SK-N-SH (cell line): ENCODE data around the gene GTF3C1.

Source experiments
- EP300 ChIP-seq, 2 experiments: IDR thresholded peaks; 2 replicates each; pipeline versions ENCODE4 v1.4.0 to v1.6.1; 2012; ENCODE audit warnings: borderline replicate concordance in 1 of 2, low read depth in 1 of 2, low read length in 1 of 2
- JUND ChIP-seq: IDR thresholded peaks from 2 replicates; pipeline ENCODE4 v1.4.0; 2012
- POLR2AphosphoS5 ChIP-seq: IDR thresholded peaks from 2 replicates; pipeline ENCODE4 v1.6.1; 2012; ENCODE audit warnings: low read depth, low read length
- RAD21 ChIP-seq: IDR thresholded peaks from 2 replicates; pipeline ENCODE4 v1.6.1; 2012; ENCODE audit warnings: mild to moderate bottlenecking, low read length
- REST ChIP-seq: IDR thresholded peaks from 2 replicates; pipeline ENCODE4 v1.6.1; 2012; ENCODE audit warnings: mild to moderate bottlenecking, low read depth, low read length, moderate library complexity
- TF ChIP-seq, protein P1 (sequence below): fragments of 200-600 bp; sonication (generic); IDR thresholded peaks from 2 replicates; pipeline ENCODE4 v1.6.1; 2017; ENCODE audit warnings: antibody characterized with exemption, mild to moderate bottlenecking, moderate library complexity

- TF ChIP-seq, protein P1, sequence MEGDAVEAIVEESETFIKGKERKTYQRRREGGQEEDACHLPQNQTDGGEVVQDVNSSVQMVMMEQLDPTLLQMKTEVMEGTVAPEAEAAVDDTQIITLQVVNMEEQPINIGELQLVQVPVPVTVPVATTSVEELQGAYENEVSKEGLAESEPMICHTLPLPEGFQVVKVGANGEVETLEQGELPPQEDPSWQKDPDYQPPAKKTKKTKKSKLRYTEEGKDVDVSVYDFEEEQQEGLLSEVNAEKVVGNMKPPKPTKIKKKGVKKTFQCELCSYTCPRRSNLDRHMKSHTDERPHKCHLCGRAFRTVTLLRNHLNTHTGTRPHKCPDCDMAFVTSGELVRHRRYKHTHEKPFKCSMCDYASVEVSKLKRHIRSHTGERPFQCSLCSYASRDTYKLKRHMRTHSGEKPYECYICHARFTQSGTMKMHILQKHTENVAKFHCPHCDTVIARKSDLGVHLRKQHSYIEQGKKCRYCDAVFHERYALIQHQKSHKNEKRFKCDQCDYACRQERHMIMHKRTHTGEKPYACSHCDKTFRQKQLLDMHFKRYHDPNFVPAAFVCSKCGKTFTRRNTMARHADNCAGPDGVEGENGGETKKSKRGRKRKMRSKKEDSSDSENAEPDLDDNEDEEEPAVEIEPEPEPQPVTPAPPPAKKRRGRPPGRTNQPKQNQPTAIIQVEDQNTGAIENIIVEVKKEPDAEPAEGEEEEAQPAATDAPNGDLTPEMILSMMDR: no peak
- no peak for TF ChIP-seq EP300 (IDR thresholded peaks at IDR 0.05; ENCODE audit: borderline replicate concordance in 1 of 2, low read depth in 1 of 2, low read length in 1 of 2)
- TF ChIP-seq REST: no peak
- TF ChIP-seq RAD21: no peak
- TF ChIP-seq JUND: no peak
- TF ChIP-seq POLR2AphosphoS5: no peak
Observed at GRCh38 chr16:27444015-27444414, 105.7 kb downstream of the GTF3C1 start.
